KMS-11 (cell line): Measurements from ENCODE around the gene SLC25A25.

Experiments used
- H2AFZ ChIP-seq: fragments of 200-600 bp; sonication (generic); 2 replicates; pipeline ENCODE4 v1.6.1; 2016; ENCODE audit warnings: antibody characterized with exemption, mixed run types, low read depth
- H3K27ac ChIP-seq: fragments of 200-600 bp; sonication (generic); 2 replicates; pipeline ENCODE4 v1.6.1; 2016; ENCODE audit warnings: mild to moderate bottlenecking, mixed run types
- H3K27me3 ChIP-seq: fragments of 200-600 bp; sonication (generic); 2 replicates; pipeline ENCODE4 v1.6.1; 2017; ENCODE audit warnings: mild to moderate bottlenecking, low read depth, mixed run types, moderate library complexity; ENCODE audit not compliant: insufficient read depth
- H3K36me3 ChIP-seq: fragments of 200-600 bp; sonication (generic); 2 replicates; pipeline ENCODE4 v1.6.1; 2017; ENCODE audit warnings: mild to moderate bottlenecking, mixed run types; ENCODE audit not compliant: insufficient read depth
- H3K4me1 ChIP-seq: fragments of 200-600 bp; sonication (generic); 2 replicates; pipeline ENCODE4 v1.6.1; 2016; ENCODE audit warnings: mild to moderate bottlenecking, low read depth, mixed run types; ENCODE audit not compliant: poor library complexity, severe bottlenecking
- H3K4me2 ChIP-seq: fragments of 200-600 bp; sonication (generic); 2 replicates; pipeline ENCODE4 v1.7.0; 2016; ENCODE audit warnings: mild to moderate bottlenecking, mixed run types
- H3K4me3 ChIP-seq: fragments of 200-600 bp; sonication (generic); IDR thresholded peaks from 2 replicates; pipeline ENCODE4 v1.6.1; 2017; ENCODE audit warnings: low read depth, low read length, mixed read lengths; ENCODE audit not compliant: insufficient read depth
- H3K79me2 ChIP-seq: fragments of 200-600 bp; sonication (generic); 2 replicates; pipeline ENCODE4 v1.6.1; 2016; ENCODE audit warnings: low read depth, mixed run types; ENCODE audit not compliant: insufficient read depth
- H3K9ac ChIP-seq: fragments of 200-600 bp; sonication (generic); 2 replicates; pipeline ENCODE4 v1.6.1; 2016; ENCODE audit warnings: mild to moderate bottlenecking, mixed run types
- H4K20me1 ChIP-seq: fragments of 200-600 bp; sonication (generic); 2 replicates; pipeline ENCODE4 v1.6.1; 2016; ENCODE audit warnings: mild to moderate bottlenecking, mixed run types; ENCODE audit not compliant: insufficient read depth
- TF ChIP-seq, protein P1 (sequence below): fragments of 200-600 bp; sonication (generic); conservative IDR thresholded peaks from 2 replicates; pipeline ENCODE4 v1.6.1; 2017; ENCODE audit warnings: low read depth, mild to moderate bottlenecking, antibody characterized with exemption, low read length, moderate library complexity, mixed read lengths

Gene SLC25A25

GRCh38 chr9:128091571-128091970, 23.5 kb downstream of the SLC25A25 start:
- Histone ChIP-seq H3K9ac (no peak overlapping the region), H3K4me1 (peaks cover 11% of the 10 kb centered on the region), H2AFZ (no peak overlapping the region), H3K27me3 (no peaks in the 10 kb centered on the region), H3K4me2 (no peak overlapping the region), H3K4me3 (no peak overlapping the region), H3K36me3 (no peaks in the 10 kb centered on the region), H3K79me2 (peaks cover 98% of the 10 kb centered on the region), H3K27ac (no peak overlapping the region), H4K20me1 (peaks cover 6% of the 10 kb centered on the region; the same call in 1 of the 2 replicates)
- TF ChIP-seq, protein P1, sequence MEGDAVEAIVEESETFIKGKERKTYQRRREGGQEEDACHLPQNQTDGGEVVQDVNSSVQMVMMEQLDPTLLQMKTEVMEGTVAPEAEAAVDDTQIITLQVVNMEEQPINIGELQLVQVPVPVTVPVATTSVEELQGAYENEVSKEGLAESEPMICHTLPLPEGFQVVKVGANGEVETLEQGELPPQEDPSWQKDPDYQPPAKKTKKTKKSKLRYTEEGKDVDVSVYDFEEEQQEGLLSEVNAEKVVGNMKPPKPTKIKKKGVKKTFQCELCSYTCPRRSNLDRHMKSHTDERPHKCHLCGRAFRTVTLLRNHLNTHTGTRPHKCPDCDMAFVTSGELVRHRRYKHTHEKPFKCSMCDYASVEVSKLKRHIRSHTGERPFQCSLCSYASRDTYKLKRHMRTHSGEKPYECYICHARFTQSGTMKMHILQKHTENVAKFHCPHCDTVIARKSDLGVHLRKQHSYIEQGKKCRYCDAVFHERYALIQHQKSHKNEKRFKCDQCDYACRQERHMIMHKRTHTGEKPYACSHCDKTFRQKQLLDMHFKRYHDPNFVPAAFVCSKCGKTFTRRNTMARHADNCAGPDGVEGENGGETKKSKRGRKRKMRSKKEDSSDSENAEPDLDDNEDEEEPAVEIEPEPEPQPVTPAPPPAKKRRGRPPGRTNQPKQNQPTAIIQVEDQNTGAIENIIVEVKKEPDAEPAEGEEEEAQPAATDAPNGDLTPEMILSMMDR = no peak

GRCh38 chr9:128092199-128092977, 24.4 kb downstream of the SLC25A25 start:
- H3K27me3 ChIP-seq = no peaks in the 10 kb centered on the region
- peaks cover 6% of the 10 kb centered on the region; the same call in 1 of the 2 replicates for H4K20me1 ChIP-seq
- H2AFZ ChIP-seq = no peak overlapping the region
- no peaks in the 10 kb centered on the region for H3K36me3 ChIP-seq
- no peak overlapping the region for H3K27ac ChIP-seq
- H3K9ac ChIP-seq = no peak overlapping the region
- TF ChIP-seq, protein P1 = no peak
- H3K4me1 ChIP-seq = peaks cover 11% of the 10 kb centered on the region
- no peak overlapping the region for H3K4me2 ChIP-seq
- H3K4me3 ChIP-seq = no peak overlapping the region
- peaks cover 98% of the 10 kb centered on the region for H3K79me2 ChIP-seq

- Histone ChIP-seq H2AFZ (no peak overlapping the region), H3K27me3 (no peaks in the 10 kb centered on the region), H3K27ac (no peak overlapping the region; the same call in 1 of the 2 replicates), H3K9ac (no peak overlapping the region), H4K20me1 (peaks cover 6% of the 10 kb centered on the region; the same call in 1 of the 2 replicates), H3K4me3 (no peak overlapping the region), H3K4me2 (no peak overlapping the region), H3K4me1 (peaks cover 11% of the 10 kb centered on the region), H3K36me3 (no peaks in the 10 kb centered on the region), H3K79me2 (peaks cover 98% of the 10 kb centered on the region)
- TF ChIP-seq, protein P1 = no peak
Observed at GRCh38 chr9:128093011-128093410, 25.0 kb downstream of the SLC25A25 start.

DNA sequence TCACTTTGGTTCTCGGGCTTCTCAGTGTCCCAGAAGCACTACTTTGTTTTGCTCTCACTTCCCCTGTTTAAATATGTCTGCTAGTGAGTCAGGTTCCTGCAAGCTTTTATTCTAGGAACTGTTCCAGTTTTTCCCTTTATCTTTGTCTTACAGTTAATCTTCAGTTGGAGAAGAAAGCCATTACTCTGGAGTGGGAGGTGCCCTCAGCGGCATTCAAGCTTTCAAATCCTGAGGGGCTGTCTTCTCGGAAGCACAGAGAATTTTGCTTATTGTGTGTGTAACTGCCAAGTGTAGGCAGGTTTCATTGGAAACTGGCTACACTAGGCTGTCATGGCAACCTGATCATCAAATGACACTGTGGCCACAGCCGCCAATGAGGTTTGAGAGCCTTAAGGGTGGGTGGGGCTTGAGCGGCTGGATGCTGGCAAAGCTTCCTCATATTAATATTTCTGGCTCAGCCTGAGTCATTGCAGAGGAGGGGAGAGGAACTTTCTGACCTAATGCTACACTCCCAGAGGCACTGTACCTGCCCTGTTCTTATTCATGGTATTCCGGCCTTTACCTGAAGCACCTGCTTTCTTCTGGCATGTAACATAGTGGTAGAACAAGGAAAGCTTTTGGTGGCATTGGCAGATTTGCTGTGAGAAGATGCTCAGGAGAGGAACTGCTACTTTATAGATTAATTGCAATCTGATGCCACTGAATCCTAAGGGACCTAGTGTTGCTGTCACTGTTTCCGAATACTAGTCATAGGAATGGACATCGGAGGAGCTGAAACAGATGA, 26.3 kb downstream of the SLC25A25 start:
- Histone ChIP-seq H3K4me1 (peaks cover 11% of the 10 kb centered on the region), H3K27ac (peak overlapping the region; percentile 25; the same call in 1 of the 2 replicates), H3K4me2 (no peak overlapping the region), H3K27me3 (no peaks in the 10 kb centered on the region), H3K4me3 (no peak overlapping the region), H3K9ac (no peak overlapping the region), H4K20me1 (peaks cover 6% of the 10 kb centered on the region; the same call in 1 of the 2 replicates), H3K79me2 (peaks cover 96% of the 10 kb centered on the region), H2AFZ (no peak overlapping the region), H3K36me3 (no peaks in the 10 kb centered on the region)
- TF ChIP-seq, protein P1 = no peak
